Neural cell (in vitro differentiated cells): Measurements from ENCODE around the gene NSFL1C. TPM values are rescaled to one million over a fixed set of nuclear protein-coding genes. Genes with fewer than 3 reads are reported as not detected.

ENCODE experiments used
- H2AFZ ChIP-seq: fragments of 200-600, 300-800 bp; sonication (generic), shearing (Covaris generic); 2 replicates; pipeline ENCODE4 v1.6.0; 2014; ENCODE audit warnings: low read depth, mild to moderate bottlenecking, antibody characterized with exemption, low read length, moderate library complexity
- H3F3A ChIP-seq: fragments of 200-600 bp; shearing (Covaris generic); 2 replicates; pipeline ENCODE4 v1.6.1; 2016; ENCODE audit warnings: mild to moderate bottlenecking, moderate library complexity, mixed read lengths, antibody characterized with exemption, low read length; ENCODE audit not compliant: insufficient read depth, poor library complexity, severe bottlenecking
- H3K27ac ChIP-seq: fragments of 200-600, 300-800 bp; sonication (generic), shearing (Covaris generic); 2 replicates; pipeline ENCODE4 v1.5.1; 2014; ENCODE audit warnings: mild to moderate bottlenecking, low read length, moderate library complexity
- H3K27me3 ChIP-seq: fragments of 300-800, 200-600 bp; sonication (generic), shearing (Covaris generic); 2 replicates; pipeline ENCODE4 v1.6.0; 2014; ENCODE audit warnings: mild to moderate bottlenecking, low read depth, low read length, moderate library complexity; ENCODE audit not compliant: insufficient read depth
- H3K36me3 ChIP-seq: fragments of 300-800, 200-600 bp; sonication (generic), shearing (Covaris generic); 2 replicates; pipeline ENCODE4 v1.5.1; 2014; ENCODE audit warnings: mild to moderate bottlenecking, antibody characterized with exemption, low read length, moderate library complexity; ENCODE audit not compliant: insufficient read depth
- H3K4me2 ChIP-seq: fragments of 300-800, 200-600 bp; sonication (generic), shearing (Covaris generic); 2 replicates; pipeline ENCODE4 v1.6.0; 2014; ENCODE audit warnings: mild to moderate bottlenecking, low read length
- H3K4me3 ChIP-seq: fragments of 300-800, 200-600 bp; sonication (generic), shearing (Covaris generic); 2 replicates; pipeline ENCODE4 v1.5.1; 2014; ENCODE audit warnings: mild to moderate bottlenecking, low read length, moderate library complexity
- H3K79me2 ChIP-seq: fragments of 200-600 bp; shearing (Covaris generic); replicated peaks from 2 replicates; pipeline ENCODE4 v1.6.0; 2014; ENCODE audit warnings: mild to moderate bottlenecking, low read length, moderate library complexity; ENCODE audit not compliant: insufficient read depth
- H3K9ac ChIP-seq: fragments of 300-800, 200-600 bp; sonication (generic), shearing (Covaris generic); 2 replicates; pipeline ENCODE4 v1.6.1; 2016; ENCODE audit warnings: mild to moderate bottlenecking, low read length, mixed read lengths
- H3K9me2 ChIP-seq: fragments of 200-600 bp; shearing (Covaris generic); 2 replicates; pipeline ENCODE4 v1.6.1; 2016; ENCODE audit warnings: mild to moderate bottlenecking, low read length, mixed read lengths; ENCODE audit not compliant: insufficient read depth
- H3K9me3 ChIP-seq: fragments of 200-600, 300-800 bp; sonication (generic), shearing (Covaris generic); 2 replicates; pipeline ENCODE4 v1.6.1; 2016; ENCODE audit warnings: mild to moderate bottlenecking, mixed run types, low read length, moderate library complexity, mixed read lengths
- H4K20me1 ChIP-seq: fragments of 200-600 bp; shearing (Covaris generic); 2 replicates; pipeline ENCODE4 v1.6.1; 2016; ENCODE audit warnings: mild to moderate bottlenecking, mixed run types; ENCODE audit not compliant: insufficient read depth
- CTCF ChIP-seq: fragments of 450-650 bp; IDR thresholded peaks from 2 replicates; pipeline ENCODE4 v1.5.1; 2014; ENCODE audit warnings: antibody characterized with exemption, mild to moderate bottlenecking, moderate library complexity; ENCODE audit not compliant: poor library complexity, severe bottlenecking
- EP300 ChIP-seq: fragments of 450-650 bp; conservative IDR thresholded peaks from 2 replicates; pipeline ENCODE4 v1.6.1; 2014; ENCODE audit warnings: antibody characterized with exemption, mild to moderate bottlenecking, moderate library complexity; ENCODE audit not compliant: poor library complexity, severe bottlenecking
- EZH2 ChIP-seq: fragments of 200-600, 300-800 bp; shearing (Covaris generic), sonication (generic); IDR thresholded peaks from 2 replicates; pipeline ENCODE4 v1.6.1; 2014; ENCODE audit warnings: antibody characterized with exemption, low read length, borderline replicate concordance, mild to moderate bottlenecking; ENCODE audit not compliant: insufficient read depth, poor library complexity, severe bottlenecking
- MXI1 ChIP-seq: fragments of 450-650 bp; conservative IDR thresholded peaks from 2 replicates; pipeline ENCODE4 v1.6.1; 2014; ENCODE audit warnings: antibody characterized with exemption, mild to moderate bottlenecking; ENCODE audit not compliant: poor library complexity, severe bottlenecking
- POLR2AphosphoS5 ChIP-seq: IDR thresholded peaks from 2 replicates; pipeline ENCODE4 v1.6.1; 2012
- RAD21 ChIP-seq: fragments of 450-650 bp; conservative IDR thresholded peaks from 2 replicates; pipeline ENCODE4 v1.6.1; 2014; ENCODE audit warnings: antibody characterized with exemption, mild to moderate bottlenecking, moderate library complexity
- REST ChIP-seq: IDR thresholded peaks from 2 replicates; pipeline ENCODE4 v1.6.1; 2012; ENCODE audit warnings: borderline replicate concordance
- SMC3 ChIP-seq: fragments of 450-650 bp; conservative IDR thresholded peaks from 2 replicates; pipeline ENCODE4 v1.6.1; 2014; ENCODE audit warnings: antibody characterized with exemption, mild to moderate bottlenecking, moderate library complexity; ENCODE audit not compliant: poor library complexity
- TAF1 ChIP-seq: IDR thresholded peaks from 2 replicates; pipeline ENCODE4 v1.6.1; 2012; ENCODE audit warnings: low read depth
- polyA plus RNA-seq: library from polyadenylated mRNA; depleted of rRNA; stranded (reverse); fragments of >200 nt; gene quantifications from 2 replicates; pipeline ENCODE4 v1.2.3, GENCODE V29; 2014

NSFL1C gene
- polyA plus RNA-seq, 1 donor from 2014 or later, result 48.7 TPM

GRCh38 chr20:1491860-1492642 is 25.4 kb upstream of the NSFL1C start:
- no peaks in the 10 kb centered on the region for H3K36me3 ChIP-seq
- no peaks in the 10 kb centered on the region for H4K20me1 ChIP-seq
- no peaks in the 10 kb centered on the region for H3K79me2 ChIP-seq
- no peak overlapping the region for H3K4me2 ChIP-seq
- H3K9ac ChIP-seq, result no peak overlapping the region
- no peaks in the 10 kb centered on the region for H3K9me2 ChIP-seq
- no peaks in the 10 kb centered on the region for H3K9me3 ChIP-seq
- no peak overlapping the region for H2AFZ ChIP-seq
- H3K27me3 ChIP-seq, result no peaks in the 10 kb centered on the region
- H3K27ac ChIP-seq, result no peak overlapping the region
- TF ChIP-seq REST (no peak), MXI1 (no peak), POLR2AphosphoS5 (no peak), SMC3 (no peak), EZH2 (no peak), CTCF (no peak), EP300 (no peak), TAF1 (no peak), RAD21 (no peak)
- no peaks in the 10 kb centered on the region for H3F3A ChIP-seq
- no peak overlapping the region for H3K4me3 ChIP-seq

GRCh38 chr20:1491281-1491840 is 24.7 kb upstream of the NSFL1C start, which contains the start of gene SIRPB2:
SIRPB2 (minus strand) TSS chr20:1491420; CDS start chr20:1491359, 61 bp downstream.
- H2AFZ ChIP-seq, result no peak within 1 kb of the TSS
- no peak within 1 kb of the TSS for H3K27ac ChIP-seq
- no peaks in the 10 kb centered on the region for H3K9me2 ChIP-seq
- H3K4me2 ChIP-seq, result no peak within 1 kb of the TSS
- no peaks in the 10 kb centered on the region for H4K20me1 ChIP-seq
- no peak within 1 kb of the TSS for H3K4me3 ChIP-seq
- no peaks in the 10 kb centered on the region for H3K79me2 ChIP-seq
- no peaks in the 10 kb centered on the region for H3F3A ChIP-seq
- H3K27me3 ChIP-seq, result no peaks in the 10 kb centered on the region
- H3K9me3 ChIP-seq, result no peaks in the 10 kb centered on the region
- H3K9ac ChIP-seq, result no peak within 1 kb of the TSS
- TF ChIP-seq CTCF (no peak), REST (no peak), EZH2 (no peak), MXI1 (no peak), TAF1 (no peak), SMC3 (no peak), RAD21 (no peak), EP300 (no peak), POLR2AphosphoS5 (no peak)
- H3K36me3 ChIP-seq, result no peaks in the 10 kb centered on the region
